Measurements from ENCODE around the gene LARP6.
"Not testable (repeated sequence)": the region's sequence is repeated elsewhere in the genome, so short reads cannot be mapped to it uniquely, and the experiment has no call there.

LARP6 gene

GRCh38 chr15:70825841-70826240, 28.1 kb downstream of the LARP6 start:
- Histone ChIP-seq H3K27ac (no peak overlapping the region), H3K4me3 (ENCODE audit: low read depth, low read length) (no peak overlapping the region), H3K36me3 (no peaks in the 10 kb centered on the region), H3K9me3 (ENCODE audit: severe bottlenecking) (no peaks in the 10 kb centered on the region), H3K27me3 (ENCODE audit: insufficient read depth, low read depth, severe bottlenecking) (no peaks in the 10 kb centered on the region)
- TF ChIP-seq, protein P1, sequence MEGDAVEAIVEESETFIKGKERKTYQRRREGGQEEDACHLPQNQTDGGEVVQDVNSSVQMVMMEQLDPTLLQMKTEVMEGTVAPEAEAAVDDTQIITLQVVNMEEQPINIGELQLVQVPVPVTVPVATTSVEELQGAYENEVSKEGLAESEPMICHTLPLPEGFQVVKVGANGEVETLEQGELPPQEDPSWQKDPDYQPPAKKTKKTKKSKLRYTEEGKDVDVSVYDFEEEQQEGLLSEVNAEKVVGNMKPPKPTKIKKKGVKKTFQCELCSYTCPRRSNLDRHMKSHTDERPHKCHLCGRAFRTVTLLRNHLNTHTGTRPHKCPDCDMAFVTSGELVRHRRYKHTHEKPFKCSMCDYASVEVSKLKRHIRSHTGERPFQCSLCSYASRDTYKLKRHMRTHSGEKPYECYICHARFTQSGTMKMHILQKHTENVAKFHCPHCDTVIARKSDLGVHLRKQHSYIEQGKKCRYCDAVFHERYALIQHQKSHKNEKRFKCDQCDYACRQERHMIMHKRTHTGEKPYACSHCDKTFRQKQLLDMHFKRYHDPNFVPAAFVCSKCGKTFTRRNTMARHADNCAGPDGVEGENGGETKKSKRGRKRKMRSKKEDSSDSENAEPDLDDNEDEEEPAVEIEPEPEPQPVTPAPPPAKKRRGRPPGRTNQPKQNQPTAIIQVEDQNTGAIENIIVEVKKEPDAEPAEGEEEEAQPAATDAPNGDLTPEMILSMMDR (IDR thresholded peaks at IDR 0.05; ENCODE audit: low read depth, low read length) = no peak
- DNase-seq = no peak

- no peaks in the 10 kb centered on the region for H3K27me3 ChIP-seq (ENCODE audit: insufficient read depth, low read depth, severe bottlenecking)
- DNase-seq = no peak
- no peaks in the 10 kb centered on the region for H3K36me3 ChIP-seq
- H3K4me3 ChIP-seq (ENCODE audit: low read depth, low read length) = no peak overlapping the region
- no peaks in the 10 kb centered on the region for H3K9me3 ChIP-seq (ENCODE audit: severe bottlenecking)
- H3K27ac ChIP-seq = no peak overlapping the region
- TF ChIP-seq, protein P1 (IDR thresholded peaks at IDR 0.05; ENCODE audit: low read depth, low read length) = no peak
These were observed 30.8 kb downstream of the LARP6 start for GRCh38 chr15:70823196-70823595.

- Histone ChIP-seq H3K36me3 (no peaks in the 10 kb centered on the region), H3K9me3 (ENCODE audit: severe bottlenecking) (no peaks in the 10 kb centered on the region), H3K27ac (no peak overlapping the region), H3K4me3 (ENCODE audit: low read depth, low read length) (no peak overlapping the region), H3K27me3 (ENCODE audit: insufficient read depth, low read depth, severe bottlenecking) (no peaks in the 10 kb centered on the region)
- no peak for DNase-seq
- TF ChIP-seq, protein P1 (IDR thresholded peaks at IDR 0.05; ENCODE audit: low read depth, low read length) = no peak
These were observed 33.7 kb downstream of the LARP6 start for GRCh38 chr15:70820214-70820613.

DNA sequence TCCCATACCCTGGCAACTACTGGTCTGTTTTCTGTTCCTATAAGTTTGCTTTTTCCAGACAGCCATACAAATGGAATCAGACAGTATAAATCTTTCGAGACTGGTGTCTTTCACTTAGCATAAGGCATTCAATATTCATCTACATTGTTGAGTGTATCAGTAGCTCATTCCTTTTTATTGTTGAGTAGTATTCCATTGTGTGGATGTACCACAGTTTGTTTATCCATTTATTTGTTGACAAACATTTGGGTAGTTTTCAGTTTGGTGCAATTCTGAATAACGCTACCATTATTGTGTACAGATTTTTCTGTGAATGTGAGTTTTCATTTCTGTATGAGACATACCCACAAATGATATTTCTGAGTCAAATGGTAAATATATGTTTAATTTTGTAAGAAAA, 35.4 kb downstream of the LARP6 start:
- DNase-seq = no peak
- no peak overlapping the region for H3K4me3 ChIP-seq (ENCODE audit: low read depth, low read length)
- no peaks in the 10 kb centered on the region for H3K27me3 ChIP-seq (ENCODE audit: insufficient read depth, low read depth, severe bottlenecking)
- H3K9me3 ChIP-seq (ENCODE audit: severe bottlenecking) = no peaks in the 10 kb centered on the region
- H3K36me3 ChIP-seq = no peaks in the 10 kb centered on the region
- H3K27ac ChIP-seq = no peak overlapping the region
- TF ChIP-seq, protein P1 (IDR thresholded peaks at IDR 0.05; ENCODE audit: low read depth, low read length) = no peak

- no peaks in the 10 kb centered on the region for H3K9me3 ChIP-seq (ENCODE audit: severe bottlenecking)
- H3K27me3 ChIP-seq (ENCODE audit: insufficient read depth, low read depth, severe bottlenecking) = no peaks in the 10 kb centered on the region
- TF ChIP-seq, protein P1 (IDR thresholded peaks at IDR 0.05; ENCODE audit: low read depth, low read length) = no peak
- H3K36me3 ChIP-seq = no peaks in the 10 kb centered on the region
- H3K4me3 ChIP-seq (ENCODE audit: low read depth, low read length) = no peak overlapping the region
- no peak for DNase-seq
- no peak overlapping the region for H3K27ac ChIP-seq
These were observed 36.7 kb downstream of the LARP6 start for GRCh38 chr15:70817266-70817665.

GRCh38 chr15:70815604-70816003, 38.4 kb downstream of the LARP6 start:
- no peaks in the 10 kb centered on the region for H3K36me3 ChIP-seq
- TF ChIP-seq, protein P1 (IDR thresholded peaks at IDR 0.05; ENCODE audit: low read depth, low read length) = no peak
- H3K9me3 ChIP-seq (ENCODE audit: severe bottlenecking) = no peaks in the 10 kb centered on the region
- no peak for DNase-seq
- H3K4me3 ChIP-seq (ENCODE audit: low read depth, low read length) = no peak overlapping the region
- no peaks in the 10 kb centered on the region for H3K27me3 ChIP-seq (ENCODE audit: insufficient read depth, low read depth, severe bottlenecking)
- H3K27ac ChIP-seq = no peak overlapping the region

GRCh38 chr15:70815011-70815410, 38.9 kb downstream of the LARP6 start:
- not testable (repeated sequence) for DNase-seq; H3K4me3 ChIP-seq (ENCODE audit: low read depth, low read length); H3K27me3 ChIP-seq (ENCODE audit: insufficient read depth, low read depth, severe bottlenecking); H3K9me3 ChIP-seq (ENCODE audit: severe bottlenecking); H3K36me3 ChIP-seq; H3K27ac ChIP-seq

All from WERI-Rb-1 (cell line).